CD4-positive, alpha-beta T cell (primary cell): Measurements from ENCODE around the gene RNF5. TPM values are rescaled to one million over a fixed set of nuclear protein-coding genes. Genes with fewer than 3 reads are reported as not detected.
A peak's percentile ranks its signal among the peaks of the same experiment; 100 is the strongest.

Experiments
- ATAC-seq: fragments of 200-7000 bp; cut with Tn5 transposase; one replicate; pipeline ENCODE4 v1.10.0; 2022; ENCODE audit warnings: mild to moderate bottlenecking; ENCODE audit not compliant: poor library complexity
- CTCF ChIA-PET: fragments of 350-600 bp; sonication (Branson Sonifier 250); formaldehyde crosslinking; loops from one replicate; lab custom pipeline; 2021; ENCODE audit warnings: antibody characterized with exemption, inconsistent platforms; lab: Charles Lee
- POLR2A ChIA-PET: fragments of 350-600 bp; sonication (Branson Sonifier 250); formaldehyde crosslinking; loops from one replicate; lab custom pipeline; 2021; ENCODE audit warnings: antibody characterized with exemption, inconsistent platforms; lab: Charles Lee
- DNase-seq, 14 experiments: peaks; one replicate each; pipeline ENCODE4 v3.0.0-alpha.2; 2013 to 2020; ENCODE audit warnings: mixed read lengths in 2 of 14
- H3K27ac ChIP-seq, 2 donors: one replicate each; pipeline versions ENCODE4 v1.5.1 to v1.7.0; 2013; ENCODE audit warnings: low read length in 2 of 2, low read depth in 1 of 2, mild to moderate bottlenecking in 1 of 2
- H3K27me3 ChIP-seq, 2 experiments: 1 replicate in 1 of 2; 2 replicates in 1 of 2; pipeline versions ENCODE4 v1.6.1 to v1.7.0; 2013; ENCODE audit warnings: low read length in 2 of 2, control low read depth in 1 of 2, mild to moderate bottlenecking in 1 of 2, moderate library complexity in 1 of 2; ENCODE audit not compliant: insufficient read depth in 2 of 2, control insufficient read depth in 1 of 2
- H3K36me3 ChIP-seq: one replicate; pipeline ENCODE4 v1.6.1; 2013; ENCODE audit warnings: low read length, control low read depth; ENCODE audit not compliant: insufficient read depth
- H3K4me1 ChIP-seq: one replicate; pipeline ENCODE4 v1.6.1; 2013; ENCODE audit warnings: low read length, control low read depth; ENCODE audit not compliant: insufficient read depth
- H3K4me3 ChIP-seq: one replicate; pipeline ENCODE4 v1.5.1; 2013; ENCODE audit warnings: mild to moderate bottlenecking, low read length, moderate library complexity
- H3K9me3 ChIP-seq, 2 experiments: 1 replicate in 1 of 2; 2 replicates in 1 of 2; pipeline versions ENCODE4 v1.6.1 to v1.7.0; 2013; ENCODE audit warnings: low read length in 2 of 2, mild to moderate bottlenecking in 2 of 2, control low read depth in 1 of 2, moderate library complexity in 1 of 2; ENCODE audit not compliant: control insufficient read depth in 1 of 2, insufficient read depth in 1 of 2
- H3K27ac Mint-ChIP-seq: one replicate; pipeline ENCODE4 v1.8.0; 2020; ENCODE audit warnings: mixed read lengths
- H3K27me3 Mint-ChIP-seq: one replicate; pipeline ENCODE4 v1.8.0; 2021; ENCODE audit warnings: mixed read lengths
- H3K36me3 Mint-ChIP-seq: one replicate; pipeline ENCODE4 v1.8.0; 2021; ENCODE audit warnings: low read depth, mixed read lengths
- H3K4me1 Mint-ChIP-seq: one replicate; pipeline ENCODE4 v1.8.0; 2021; ENCODE audit warnings: low read depth, mixed read lengths
- H3K4me3 Mint-ChIP-seq: one replicate; pipeline ENCODE4 v1.8.0; 2020; ENCODE audit warnings: mild to moderate bottlenecking, mixed read lengths
- H3K9me3 Mint-ChIP-seq: one replicate; pipeline ENCODE4 v1.8.0; 2020; ENCODE audit warnings: mixed read lengths
- CTCF ChIP-seq: fragments of 200-600 bp; IDR thresholded peaks from one replicate; pipeline ENCODE4 v1.8.0; 2022; ENCODE audit warnings: antibody characterized with exemption, mild to moderate bottlenecking
- intact Hi-C, 2 experiments: fragments of 100-400 bp; cut with DNase I in 1 of 2; cut with micrococcal nuclease in 1 of 2; formaldehyde crosslinking; loops; one replicate each; pipeline versions ENCODE4 v1.15.1 to v1.9.0; 2023 to 2025; cut with DNase I, micrococcal nuclease
- total RNA-seq, 174 experiments: library from RNA in 2 of 174; stranded (reverse) in 2 of 174; gene quantifications; one replicate each; pipeline ENCODE4 v1.2.3 and lab custom pipeline; 2021 to 2026

RNF5 gene
- total RNA-seq, 2 experiments from 2014 or later, result 9.6 to 9.9 TPM

- intact Hi-C loops, result no loop called here
- Mint-ChIP-seq H3K27me3 (no peaks in the 10 kb centered on the region), H3K4me3 (no peak overlapping the region), H3K4me1 (peaks cover 15% of the 10 kb centered on the region), H3K27ac (no peak overlapping the region), H3K9me3 (no peaks in the 10 kb centered on the region), H3K36me3 (peaks cover 54% of the 10 kb centered on the region)
- TF ChIP-seq CTCF, result no peak
- ATAC-seq (no peak), DNase-seq (peak in 2 of 14 experiments; percentile 7 to 34)
- ChIA-PET POLR2A (interaction anchor here (1.1 kb wide), 1 partner anchor 26 kb away, joined by 3 read pairs; the partner anchor contains the start of gene GPSM3), CTCF (no interaction called here)
- Histone ChIP-seq H3K4me1 (no peaks in the 10 kb centered on the region), H3K36me3 (peaks cover 47% of the 10 kb centered on the region), H3K9me3 (no peaks in the 10 kb centered on the region), H3K27me3 (no peaks in the 10 kb centered on the region), H3K27ac (no peak overlapping the region), H3K4me3 (no peak overlapping the region)
These were observed 11.7 kb upstream of the RNF5 start for GRCh38 chr6:32166411-32167061.

GRCh38 chr6:32167154-32167760 lies 10.9 kb upstream of the RNF5 start:
- Mint-ChIP-seq H3K4me1 (peaks cover 16% of the 10 kb centered on the region), H3K9me3 (no peaks in the 10 kb centered on the region), H3K27me3 (no peaks in the 10 kb centered on the region), H3K27ac (no peak overlapping the region), H3K36me3 (peaks cover 54% of the 10 kb centered on the region), H3K4me3 (no peak overlapping the region)
- H3K9me3 ChIP-seq, result no peaks in the 10 kb centered on the region
- H3K27ac ChIP-seq, result no peak overlapping the region
- no peaks in the 10 kb centered on the region for H3K4me1 ChIP-seq
- ATAC-seq, result no peak
- CTCF ChIA-PET, result no interaction called here
- intact Hi-C loops, result no loop called here
- peaks cover 47% of the 10 kb centered on the region for H3K36me3 ChIP-seq
- no peak overlapping the region for H3K4me3 ChIP-seq
- TF ChIP-seq CTCF, result no peak
- POLR2A ChIA-PET, result interaction anchor here (1.1 kb wide), 1 partner anchor 25 kb away, joined by 3 read pairs; the partner anchor contains the start of gene GPSM3
- peak in 1 of 14 experiments; percentile 17 for DNase-seq
- no peaks in the 10 kb centered on the region for H3K27me3 ChIP-seq

GRCh38 chr6:32167761-32168262 lies 10.4 kb upstream of the RNF5 start:
- H3K27ac Mint-ChIP-seq, result no peak overlapping the region
- peaks cover under 1% of the 10 kb centered on the region for H3K4me1 ChIP-seq
- H3K4me3 Mint-ChIP-seq, result no peak overlapping the region
- H3K27ac ChIP-seq, result no peak overlapping the region
- intact Hi-C loops, result no loop called here
- ATAC-seq (no peak), DNase-seq (no peak)
- CTCF ChIA-PET, result no interaction called here
- H3K9me3 ChIP-seq, result no peaks in the 10 kb centered on the region
- no peaks in the 10 kb centered on the region for H3K27me3 ChIP-seq
- TF ChIP-seq CTCF, result no peak
- H3K9me3 Mint-ChIP-seq, result no peaks in the 10 kb centered on the region
- H3K4me3 ChIP-seq, result no peak overlapping the region
- POLR2A ChIA-PET, result no interaction called here
- H3K4me1 Mint-ChIP-seq, result peaks cover 20% of the 10 kb centered on the region
- peaks cover 54% of the 10 kb centered on the region for H3K36me3 Mint-ChIP-seq
- H3K36me3 ChIP-seq, result peaks cover 47% of the 10 kb centered on the region
- no peaks in the 10 kb centered on the region for H3K27me3 Mint-ChIP-seq
